GM12878 (cell line): ENCODE data around the gene SIX3. TPM values are rescaled to one million over a fixed set of nuclear protein-coding genes. Genes with fewer than 3 reads are reported as not detected.

Source experiments
- CEBPZ ChIP-seq: fragments of 150-350 bp; IDR thresholded peaks from 2 replicates; pipeline ENCODE4 v1.6.1; 2016; ENCODE audit warnings: low read depth, low read length
- CUX1 ChIP-seq: IDR thresholded peaks from 2 replicates; pipeline ENCODE4 v1.6.1; 2012; ENCODE audit warnings: improper control_type of control experiment, low read depth, low read length; ENCODE audit not compliant: insufficient replicate concordance
- E2F8 ChIP-seq: fragments of 450-650 bp; IDR thresholded peaks from 2 replicates; pipeline ENCODE4 v1.6.1; 2018; ENCODE audit warnings: mild to moderate bottlenecking, low read depth, moderate library complexity; ENCODE audit not compliant: partially characterized antibody
- NR2C1 ChIP-seq: fragments of 450-650 bp; IDR thresholded peaks from 2 replicates; pipeline ENCODE4 v1.6.1; 2017; ENCODE audit warnings: antibody characterized with exemption, mild to moderate bottlenecking, moderate library complexity
- RBBP5 ChIP-seq: fragments of 200-600 bp; sonication (generic); conservative IDR thresholded peaks from 2 replicates; pipeline ENCODE4 v1.6.1; 2016
- polyA plus RNA-seq, 11 experiments: library from polyadenylated mRNA; depleted of rRNA in 4 of 11; unstranded in 6 of 11; stranded (reverse) in 5 of 11; fragments of >200 nt; fragmentation: Nextera tagmentation in 4 of 11; fragmentation: Illumina TruSeq in 1 of 11; extraction: Ambion mirVana in 4 of 11; extraction: Trizol in 1 of 11; gene quantifications; 1 replicate in 1 of 11; 2 replicates in 10 of 11; pipeline versions ENCODE4 v1.2.1 to v1.2.3, GENCODE V29; 2011 to 2016; ENCODE audit warnings: inconsistent platforms in 2 of 11, missing spikeins in 2 of 11, low read depth in 1 of 11
- total RNA-seq, 4 experiments: library from RNA; depleted of rRNA in 3 of 4; stranded (reverse); fragments of >200 nt in 3 of 4; fragmentation: Illumina TruSeq in 1 of 4; extraction: Trizol in 1 of 4; gene quantifications; 2 replicates each; pipeline versions ENCODE4 v1.2.1 to v1.2.3, GENCODE V29; 2013 to 2021

The SIX3 gene
- total and polyA plus RNA-seq, 10 of the 15 experiments (the other 5 are each of a cell fraction or from before 2014, with no cell fraction given), result 0.05 to 0.42 (median 0.13) TPM; not detected in 4

- TF ChIP-seq CUX1 (no peak), NR2C1 (no peak), CEBPZ (no peak), E2F8 (no peak), RBBP5 (no peak)
Measured at GRCh38 chr2:44930274-44931197, 11.0 kb upstream of the SIX3 start (continued).
